Adrenal gland (tissue), 5 donors: ENCODE results near the gene SH2D4B.

Experiments used
- CTCF ChIP-seq, 6 experiments: fragments of 450-650 bp in 4 of 6; fragments of 200-600 bp in 2 of 6; sonication (generic) in 1 of 6; IDR thresholded peaks; 1 replicate in 5 of 6; 2 replicates in 1 of 6; pipeline versions ENCODE4 v1.5.1 to v1.8.0; 2016 to 2021; ENCODE audit warnings: antibody characterized with exemption in 6 of 6, mild to moderate bottlenecking in 2 of 6, moderate library complexity in 1 of 6
- POLR2A ChIP-seq, 2 donors: fragments of 450-650 bp; IDR thresholded peaks; one replicate each; pipeline ENCODE4 v1.6.1; 2017; ENCODE audit warnings: antibody characterized with exemption in 2 of 2, mild to moderate bottlenecking in 2 of 2, moderate library complexity in 1 of 2
- donor health status: DM: no; HTN: no; CAD: no.

GRCh38 chr10:80658068-80658467, 120.4 kb downstream of the SH2D4B start:
- no peak for TF ChIP-seq CTCF (IDR thresholded peaks at IDR 0.05)
- no peak for TF ChIP-seq POLR2A (IDR thresholded peaks at IDR 0.05)
